IMR-90 (cell line): ENCODE data around the gene CCNDBP1. TPM values are rescaled to one million over a fixed set of nuclear protein-coding genes. Genes with fewer than 3 reads are reported as not detected.

Experiments
- ATAC-seq: fragments of 200-7000 bp; cut with Tn5 transposase; 2 replicates; pipeline ENCODE4 v1.9.1; 2020; ENCODE audit warnings: low read depth, mild to moderate bottlenecking, moderate library complexity
- BruUV-seq: library from RNA; stranded (reverse); fragments of 400-500 nt; replicated peaks from 2 replicates; lab custom pipeline; 2021; lab: Mats Ljungman, UMichigan
- CTCF ChIA-PET: fragments of 300-600 bp; formaldehyde crosslinking; extraction: SDS; loops from one replicate; lab custom pipeline; 2021; ENCODE audit warnings: antibody characterized with exemption; lab: Yijun Ruan, JAX
- POLR2A ChIA-PET: fragments of 300-600 bp; sonication (Branson Sonifier 250); formaldehyde crosslinking; loops from one replicate; lab custom pipeline; 2022; ENCODE audit warnings: antibody characterized with exemption; ENCODE audit not compliant: unreplicated experiment; lab: Charles Lee
- DNase-seq: peaks from one replicate; pipeline ENCODE4 v3.0.0; 2013
- H2AFZ ChIP-seq: replicated peaks from 2 replicates; pipeline ENCODE3; 2013; ENCODE audit warnings: low read length, mild to moderate bottlenecking; ENCODE audit not compliant: poor library complexity
- H2AK5ac ChIP-seq: 2 replicates; pipeline ENCODE4 v1.6.1; 2013; ENCODE audit warnings: low read depth, low read length, inconsistent platforms
- H2AK9ac ChIP-seq: replicated peaks from 2 replicates; pipeline ENCODE3; 2013; ENCODE audit warnings: mild to moderate bottlenecking, low read depth, low read length, moderate library complexity; ENCODE audit not compliant: poor library complexity
- H2BK120ac ChIP-seq: 2 replicates; pipeline ENCODE4 v1.6.1; 2013; ENCODE audit warnings: low read depth, low read length, inconsistent platforms
- H2BK15ac ChIP-seq: 3 replicates; pipeline ENCODE4 v1.6.1; 2013; ENCODE audit warnings: low read depth, low read length, inconsistent platforms
- H2BK20ac ChIP-seq: 2 replicates; pipeline ENCODE4 v1.6.1; 2013; ENCODE audit warnings: low read depth, mild to moderate bottlenecking, inconsistent platforms, low read length, moderate library complexity
- H2BK5ac ChIP-seq: 2 replicates; pipeline ENCODE4 v1.6.1; 2013; ENCODE audit warnings: mild to moderate bottlenecking, low read depth, low read length, inconsistent platforms; ENCODE audit not compliant: poor library complexity, severe bottlenecking
- H3K14ac ChIP-seq: replicated peaks from 2 replicates; pipeline ENCODE4 v1.6.1; 2013; ENCODE audit warnings: low read depth, low read length, inconsistent platforms
- H3K18ac ChIP-seq: 2 replicates; pipeline ENCODE4 v1.6.1; 2013; ENCODE audit warnings: low read depth, low read length, control low read depth
- H3K23ac ChIP-seq: 2 replicates; pipeline ENCODE4 v1.6.1; 2013; ENCODE audit warnings: low read depth, low read length, inconsistent platforms
- H3K27ac ChIP-seq: 2 replicates; pipeline ENCODE4 v1.5.1; 2013; ENCODE audit warnings: mild to moderate bottlenecking, control low read depth, low read length; ENCODE audit not compliant: insufficient read depth
- H3K27me3 ChIP-seq: 2 replicates; pipeline ENCODE4 v1.6.1; 2013; ENCODE audit warnings: low read length; ENCODE audit not compliant: control insufficient read depth, insufficient read depth
- H3K36me3 ChIP-seq: 2 replicates; pipeline ENCODE4 v1.6.1; 2013; ENCODE audit warnings: low read length, mixed read lengths; ENCODE audit not compliant: control insufficient read depth, insufficient read depth
- H3K4ac ChIP-seq: 2 replicates; pipeline ENCODE4 v1.6.1; 2013; ENCODE audit warnings: low read depth, low read length, inconsistent platforms
- H3K4me1 ChIP-seq: 2 replicates; pipeline ENCODE4 v1.6.1; 2013; ENCODE audit warnings: low read length, mixed read lengths; ENCODE audit not compliant: control insufficient read depth, insufficient read depth
- H3K4me2 ChIP-seq: 2 replicates; pipeline ENCODE4 v1.6.1; 2013; ENCODE audit warnings: low read depth, mild to moderate bottlenecking, control low read depth, low read length, moderate library complexity
- H3K4me3 ChIP-seq: 2 replicates; pipeline ENCODE4 v1.5.1; 2013; ENCODE audit warnings: low read depth, mild to moderate bottlenecking, control low read depth, low read length, moderate library complexity; ENCODE audit not compliant: insufficient read depth
- H3K56ac ChIP-seq: 2 replicates; pipeline ENCODE4 v1.6.1; 2013; ENCODE audit warnings: low read length, inconsistent platforms; ENCODE audit not compliant: insufficient read depth; ENCODE audit errors: extremely low read depth
- H3K79me1 ChIP-seq, 2 experiments: 2 replicates each; pipeline ENCODE4 v1.6.1; 2013; ENCODE audit warnings: low read length in 2 of 2, inconsistent platforms in 1 of 2, low read depth in 1 of 2
- H3K9ac ChIP-seq: 2 replicates; pipeline ENCODE4 v1.6.1; 2013; ENCODE audit warnings: low read depth, low read length, control low read depth
- H3K9me1 ChIP-seq: 2 replicates; pipeline ENCODE4 v1.6.1; 2013; ENCODE audit warnings: low read length, inconsistent platforms; ENCODE audit not compliant: insufficient read depth
- H3K9me3 ChIP-seq: 2 replicates; pipeline ENCODE4 v1.6.1; 2013; ENCODE audit warnings: low read length; ENCODE audit not compliant: control insufficient read depth, insufficient read depth
- H4K20me1 ChIP-seq: 2 replicates; pipeline ENCODE4 v1.6.1; 2013; ENCODE audit warnings: low read length, inconsistent platforms; ENCODE audit not compliant: insufficient read depth
- H4K5ac ChIP-seq: 2 replicates; pipeline ENCODE4 v1.6.1; 2013; ENCODE audit warnings: mild to moderate bottlenecking, low read depth, low read length, control low read depth
- H4K8ac ChIP-seq, 2 experiments: 2 replicates each; pipeline ENCODE4 v1.6.1; 2013; ENCODE audit warnings: low read depth in 2 of 2, low read length in 2 of 2, control low read depth in 1 of 2, inconsistent platforms in 1 of 2
- H4K91ac ChIP-seq: 2 replicates; pipeline ENCODE4 v1.6.1; 2013; ENCODE audit warnings: low read depth, low read length, inconsistent platforms; ENCODE audit not compliant: insufficient read depth
- BHLHE40 ChIP-seq: fragments of 150-350 bp; IDR thresholded peaks from 2 replicates; pipeline ENCODE4 v1.6.1; 2016; ENCODE audit warnings: mild to moderate bottlenecking, low read depth, low read length
- CEBPB ChIP-seq: IDR thresholded peaks from 2 replicates; pipeline ENCODE4 v1.6.1; 2012; ENCODE audit warnings: low read depth, low read length, improper control_type of control experiment
- CHD1 ChIP-seq: IDR thresholded peaks from 2 replicates; pipeline ENCODE4 v1.6.1; 2012; ENCODE audit warnings: low read depth, low read length, improper control_type of control experiment
- CTCF ChIP-seq: conservative IDR thresholded peaks from 2 replicates; pipeline ENCODE4 v1.5.1; 2012; ENCODE audit warnings: mild to moderate bottlenecking, low read depth, low read length, improper control_type of control experiment
- ELK1 ChIP-seq: fragments of 150-350 bp; IDR thresholded peaks from 2 replicates; pipeline ENCODE4 v1.6.1; 2016; ENCODE audit warnings: low read depth, mild to moderate bottlenecking, low read length, moderate library complexity, borderline replicate concordance
- FOS ChIP-seq: fragments of 150-350 bp; IDR thresholded peaks from 2 replicates; pipeline ENCODE4 v1.6.1; 2016; ENCODE audit warnings: low read depth, low read length
- MAFK ChIP-seq: IDR thresholded peaks from 2 replicates; pipeline ENCODE4 v1.6.1; 2012; ENCODE audit warnings: low read depth, low read length, improper control_type of control experiment
- MAZ ChIP-seq: IDR thresholded peaks from 2 replicates; pipeline ENCODE4 v1.6.1; 2012; ENCODE audit warnings: low read depth, mild to moderate bottlenecking, low read length, improper control_type of control experiment, moderate library complexity, borderline replicate concordance
- MXI1 ChIP-seq: IDR thresholded peaks from 2 replicates; pipeline ENCODE4 v1.6.1; 2012; ENCODE audit warnings: low read depth, mild to moderate bottlenecking, low read length, moderate library complexity, borderline replicate concordance
- NFE2L2 ChIP-seq: fragments of 150-350 bp; IDR thresholded peaks from 2 replicates; pipeline ENCODE4 v1.6.1; 2016; ENCODE audit warnings: low read depth, mild to moderate bottlenecking, low read length
- POLR2A ChIP-seq: IDR thresholded peaks from 2 replicates; pipeline ENCODE4 v1.6.1; 2012; ENCODE audit warnings: mild to moderate bottlenecking, low read depth, low read length
- RAD21 ChIP-seq: IDR thresholded peaks from 2 replicates; pipeline ENCODE4 v1.6.1; 2012; ENCODE audit warnings: low read length, improper control_type of control experiment
- RCOR1 ChIP-seq: IDR thresholded peaks from 2 replicates; pipeline ENCODE4 v1.6.1; 2012; ENCODE audit warnings: mild to moderate bottlenecking, low read length, improper control_type of control experiment; ENCODE audit not compliant: insufficient replicate concordance
- RFX5 ChIP-seq: IDR thresholded peaks from 2 replicates; pipeline ENCODE4 v1.8.0; 2012; ENCODE audit warnings: low read depth, mild to moderate bottlenecking, low read length, moderate library complexity
- SMC3 ChIP-seq: fragments of 150-350 bp; IDR thresholded peaks from 2 replicates; pipeline ENCODE4 v1.6.1; 2016; ENCODE audit warnings: low read depth, mild to moderate bottlenecking, antibody characterized with exemption, low read length, moderate library complexity
- WGBS, 2 experiments: methylation state at CpG; one replicate each; pipeline versions ENCODE4 v1.1.5 to v1.1.7; 2013; ENCODE audit warnings: missing lambda C conversion rate in 2 of 2; ENCODE audit not compliant: insufficient read length in 1 of 2; ENCODE audit errors: extremely low coverage in 2 of 2; 5-methylcytosine and 5-hydroxymethylcytosine counted together
- dilution Hi-C: fragments of 300-500 bp; cut with HindIII; formaldehyde crosslinking; loops from one replicate; pipeline ENCODE4 v1.14.3; 2018; ENCODE audit warnings: low sequenced_read_pairs; ENCODE audit not compliant: unreplicated experiment
- in situ Hi-C: fragments of 300-500 bp; cut with MboI; formaldehyde crosslinking; loops from 3 replicates; pipeline ENCODE4 v1.14.3; 2019; ENCODE audit warnings: low sequenced_read_pairs, inconsistent platforms, mixed read lengths
- intact Hi-C: fragments of 100-400 bp; cut with micrococcal nuclease; formaldehyde crosslinking; loops from 2 replicates; pipeline ENCODE4 v1.10.0; 2022
- polyA plus RNA-seq, 3 experiments: library from polyadenylated mRNA; depleted of rRNA; stranded (reverse); fragments of >200 nt; gene quantifications; 2 replicates each; pipeline ENCODE4 v1.2.3, GENCODE V29; 2012; ENCODE audit warnings: low replicate concordance in 1 of 3
- total RNA-seq: library from RNA; depleted of rRNA; stranded (reverse); fragments of >200 nt; gene quantifications from 2 replicates; pipeline ENCODE4 v1.2.3, GENCODE V29; 2012
- TF ChIP-seq, protein P1 (sequence below): fragments of 150-350 bp; IDR thresholded peaks from 2 replicates; pipeline ENCODE4 v1.6.1; 2017; ENCODE audit warnings: mild to moderate bottlenecking, antibody characterized with exemption, low read length, low read depth

The CCNDBP1 gene
- total and polyA plus RNA-seq, 2 of the 4 experiments (the other 2 are of a cell fraction): 34.9 to 40.3 TPM

DNA sequence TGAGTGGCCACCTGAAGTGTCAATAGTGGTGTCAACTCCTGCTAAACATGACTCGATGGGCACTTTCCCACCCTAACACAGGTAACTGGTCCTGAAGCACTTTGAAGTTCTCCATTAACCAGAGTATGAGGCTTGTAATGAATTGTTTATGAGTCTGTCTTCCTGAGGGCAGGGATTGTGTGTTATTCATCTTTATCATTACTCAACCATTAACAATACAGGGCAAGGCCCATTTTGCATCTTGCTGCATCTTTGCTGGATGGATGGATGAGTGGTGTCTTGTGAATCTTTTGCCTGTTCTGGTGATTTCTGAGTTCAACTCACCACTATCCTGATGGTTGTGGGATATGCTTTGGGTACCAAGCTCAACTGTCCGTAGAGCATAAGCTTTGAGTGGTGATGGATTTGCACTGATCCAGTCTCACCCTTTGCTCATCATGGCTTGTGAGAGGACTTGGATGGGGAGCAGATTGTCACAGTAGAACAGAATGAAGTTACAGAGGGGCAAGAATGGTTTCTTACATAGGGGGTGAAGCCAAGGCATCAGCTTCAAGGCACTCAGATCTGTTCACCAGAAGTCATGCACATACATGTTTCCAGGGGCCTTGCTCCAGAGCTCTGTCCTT is 57.9 kb downstream of the CCNDBP1 start:
- Histone ChIP-seq H2BK5ac (no peak overlapping the region), H2AFZ (no peak overlapping the region), H3K9me1 (no peaks in the 10 kb centered on the region; the same call in 1 of the 2 replicates), H3K4me2 (no peak overlapping the region), H3K23ac (no peak overlapping the region), H2BK120ac (no peak overlapping the region), H3K4me1 (no peaks in the 10 kb centered on the region), H2BK15ac (no peak overlapping the region), H3K27ac (no peak overlapping the region), H4K5ac (no peak overlapping the region), H3K27me3 (peaks cover 48% of the 10 kb centered on the region), H2AK5ac (no peak overlapping the region), H3K4me3 (no peak overlapping the region), H3K4ac (no peak overlapping the region), H3K9me3 (no peaks in the 10 kb centered on the region), H3K36me3 (no peaks in the 10 kb centered on the region), H4K8ac (no peak overlapping the region), H4K91ac (no peak overlapping the region), H3K9ac (no peak overlapping the region), H3K79me1 (no peaks in the 10 kb centered on the region), H3K18ac (no peak overlapping the region), H3K56ac (no peak overlapping the region), H4K20me1 (no peaks in the 10 kb centered on the region), H2AK9ac (no peak overlapping the region), H2BK20ac (no peak overlapping the region), H3K14ac (no peak overlapping the region)
- POLR2A ChIA-PET: no interaction called here
- in situ Hi-C loops (no loop called here), intact Hi-C loops (no loop called here), dilution Hi-C loops (no loop called here)
- WGBS, 2 experiments: no CpG with 5 or more reads among the region's 2 CpGs
- DNase-seq: no peak
- TF ChIP-seq CHD1: no peak
- TF ChIP-seq BHLHE40: no peak
- no peak for TF ChIP-seq CEBPB
- TF ChIP-seq RCOR1: no peak
- no peak for TF ChIP-seq CTCF
- no peak for TF ChIP-seq RFX5
- TF ChIP-seq RAD21: no peak
- no peak for TF ChIP-seq MAZ
- TF ChIP-seq, protein P1, sequence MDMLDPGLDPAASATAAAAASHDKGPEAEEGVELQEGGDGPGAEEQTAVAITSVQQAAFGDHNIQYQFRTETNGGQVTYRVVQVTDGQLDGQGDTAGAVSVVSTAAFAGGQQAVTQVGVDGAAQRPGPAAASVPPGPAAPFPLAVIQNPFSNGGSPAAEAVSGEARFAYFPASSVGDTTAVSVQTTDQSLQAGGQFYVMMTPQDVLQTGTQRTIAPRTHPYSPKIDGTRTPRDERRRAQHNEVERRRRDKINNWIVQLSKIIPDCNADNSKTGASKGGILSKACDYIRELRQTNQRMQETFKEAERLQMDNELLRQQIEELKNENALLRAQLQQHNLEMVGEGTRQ: no peak
- TF ChIP-seq POLR2A: no peak
- TF ChIP-seq NFE2L2: no peak
- no peak for TF ChIP-seq MAFK
- TF ChIP-seq MXI1: no peak
- no peak for TF ChIP-seq SMC3
- no peak for TF ChIP-seq ELK1
- TF ChIP-seq FOS: no peak
- BruUV-seq: no TSS peak
- CTCF ChIA-PET: no interaction called here
- no peak for ATAC-seq
